Peyer's patch (tissue), 4 donors: ENCODE results near the gene MYD88. TPM values are rescaled to one million over a fixed set of nuclear protein-coding genes. Genes with fewer than 3 reads are reported as not detected.

Source experiments
- DNase-seq, 3 donors: peaks; one replicate each; pipeline ENCODE4 v3.0.0-alpha.2; 2017 to 2019
- H3K27ac ChIP-seq, 4 donors: fragments of 200-600 bp; sonication (generic); one replicate each; pipeline ENCODE4 v1.5.1; 2016 to 2019
- H3K27me3 ChIP-seq, 2 donors: fragments of 200-600 bp; sonication (generic); one replicate each; pipeline ENCODE4 v1.5.1; 2019
- H3K36me3 ChIP-seq, 3 donors: fragments of 200-600 bp; sonication (generic); one replicate each; pipeline ENCODE4 v1.5.1; 2016 to 2019
- H3K4me1 ChIP-seq, 4 donors: fragments of 200-600 bp; sonication (generic); one replicate each; pipeline ENCODE4 v1.5.1; 2016 to 2019
- H3K4me3 ChIP-seq, 4 donors: fragments of 200-600 bp; sonication (generic); 1 replicate in 3 of 4; 2 replicates in 1 of 4; pipeline ENCODE4 v1.5.1; 2016 to 2019; ENCODE audit warnings: mild to moderate bottlenecking in 1 of 4
- H3K9me3 ChIP-seq, 4 donors: fragments of 200-600 bp; sonication (generic); one replicate each; pipeline ENCODE4 v1.5.1; 2016 to 2019; ENCODE audit warnings: mild to moderate bottlenecking in 1 of 4
- POLR2A ChIP-seq, 2 donors: fragments of 450-650 bp; IDR thresholded peaks; one replicate each; pipeline ENCODE4 v1.5.1; 2017; ENCODE audit warnings: antibody characterized with exemption in 2 of 2, mild to moderate bottlenecking in 2 of 2, moderate library complexity in 2 of 2
- total RNA-seq, 4 donors: library from RNA; depleted of rRNA; stranded (reverse); fragments of >200 nt; gene quantifications; one replicate each; pipeline ENCODE4 v1.1.0, GENCODE V29; 2016
- TF ChIP-seq, protein P1 (sequence below), 6 experiments: fragments of 450-650 bp in 4 of 6; fragments of 200-600 bp in 2 of 6; sonication (generic) in 1 of 6; IDR thresholded peaks; one replicate each; pipeline ENCODE4 v1.5.1; 2017 to 2019; ENCODE audit warnings: antibody characterized with exemption in 6 of 6, mild to moderate bottlenecking in 3 of 6, moderate library complexity in 1 of 6

Gene MYD88
- total RNA-seq, 4 donors from 2014 or later, result 41.8 to 82.7 (median 73.8) TPM

DNA sequence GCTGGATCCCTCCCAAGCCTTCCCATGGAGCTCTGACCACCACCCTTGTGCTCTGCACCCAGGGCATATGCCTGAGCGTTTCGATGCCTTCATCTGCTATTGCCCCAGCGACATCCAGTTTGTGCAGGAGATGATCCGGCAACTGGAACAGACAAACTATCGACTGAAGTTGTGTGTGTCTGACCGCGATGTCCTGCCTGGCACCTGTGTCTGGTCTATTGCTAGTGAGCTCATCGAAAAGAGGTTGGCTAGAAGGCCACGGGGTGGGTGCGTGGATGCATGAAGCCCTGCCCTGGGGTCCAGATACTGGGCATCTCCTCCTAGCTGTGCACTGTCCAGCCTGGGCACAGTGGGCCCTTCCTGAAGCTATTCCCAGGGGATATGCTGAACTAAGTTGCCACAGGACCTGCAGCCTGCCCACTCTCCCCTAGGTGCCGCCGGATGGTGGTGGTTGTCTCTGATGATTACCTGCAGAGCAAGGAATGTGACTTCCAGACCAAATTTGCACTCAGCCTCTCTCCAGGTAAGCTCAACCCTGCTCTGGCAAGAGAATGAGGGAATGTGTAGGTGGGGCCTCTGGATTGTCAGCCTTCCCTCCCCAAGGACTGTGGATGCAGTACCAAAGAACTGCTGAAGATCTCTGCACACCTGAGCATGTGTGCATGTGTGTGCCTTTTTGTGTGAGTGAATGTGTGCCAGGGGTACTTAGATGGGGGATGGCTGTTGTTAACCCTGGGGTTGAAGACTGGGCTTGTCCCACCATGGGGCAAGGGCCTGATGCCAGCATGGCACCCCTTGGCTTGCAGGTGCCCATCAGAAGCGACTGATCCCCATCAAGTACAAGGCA is 2.1 kb downstream of the MYD88 start:
- Histone ChIP-seq H3K27me3 (no peaks in the 10 kb centered on the region), H3K9me3 (no peaks in the 10 kb centered on the region), H3K4me1 (peaks cover 0 to 31% (median 11%) of the 10 kb centered on the region in 4 donors), H3K4me3 (peak overlapping the region in 1 of 4 donors; percentile 94), H3K27ac (no peak overlapping the region), H3K36me3 (peaks cover 0 to 13% (median 0%) of the 10 kb centered on the region in 3 donors)
- TF ChIP-seq, protein P1, sequence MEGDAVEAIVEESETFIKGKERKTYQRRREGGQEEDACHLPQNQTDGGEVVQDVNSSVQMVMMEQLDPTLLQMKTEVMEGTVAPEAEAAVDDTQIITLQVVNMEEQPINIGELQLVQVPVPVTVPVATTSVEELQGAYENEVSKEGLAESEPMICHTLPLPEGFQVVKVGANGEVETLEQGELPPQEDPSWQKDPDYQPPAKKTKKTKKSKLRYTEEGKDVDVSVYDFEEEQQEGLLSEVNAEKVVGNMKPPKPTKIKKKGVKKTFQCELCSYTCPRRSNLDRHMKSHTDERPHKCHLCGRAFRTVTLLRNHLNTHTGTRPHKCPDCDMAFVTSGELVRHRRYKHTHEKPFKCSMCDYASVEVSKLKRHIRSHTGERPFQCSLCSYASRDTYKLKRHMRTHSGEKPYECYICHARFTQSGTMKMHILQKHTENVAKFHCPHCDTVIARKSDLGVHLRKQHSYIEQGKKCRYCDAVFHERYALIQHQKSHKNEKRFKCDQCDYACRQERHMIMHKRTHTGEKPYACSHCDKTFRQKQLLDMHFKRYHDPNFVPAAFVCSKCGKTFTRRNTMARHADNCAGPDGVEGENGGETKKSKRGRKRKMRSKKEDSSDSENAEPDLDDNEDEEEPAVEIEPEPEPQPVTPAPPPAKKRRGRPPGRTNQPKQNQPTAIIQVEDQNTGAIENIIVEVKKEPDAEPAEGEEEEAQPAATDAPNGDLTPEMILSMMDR (IDR thresholded peaks at IDR 0.05), result no peak
- TF ChIP-seq POLR2A (IDR thresholded peaks at IDR 0.05), result no peak
- DNase-seq, result peak in 1 of 3 donors; percentile 10

DNA sequence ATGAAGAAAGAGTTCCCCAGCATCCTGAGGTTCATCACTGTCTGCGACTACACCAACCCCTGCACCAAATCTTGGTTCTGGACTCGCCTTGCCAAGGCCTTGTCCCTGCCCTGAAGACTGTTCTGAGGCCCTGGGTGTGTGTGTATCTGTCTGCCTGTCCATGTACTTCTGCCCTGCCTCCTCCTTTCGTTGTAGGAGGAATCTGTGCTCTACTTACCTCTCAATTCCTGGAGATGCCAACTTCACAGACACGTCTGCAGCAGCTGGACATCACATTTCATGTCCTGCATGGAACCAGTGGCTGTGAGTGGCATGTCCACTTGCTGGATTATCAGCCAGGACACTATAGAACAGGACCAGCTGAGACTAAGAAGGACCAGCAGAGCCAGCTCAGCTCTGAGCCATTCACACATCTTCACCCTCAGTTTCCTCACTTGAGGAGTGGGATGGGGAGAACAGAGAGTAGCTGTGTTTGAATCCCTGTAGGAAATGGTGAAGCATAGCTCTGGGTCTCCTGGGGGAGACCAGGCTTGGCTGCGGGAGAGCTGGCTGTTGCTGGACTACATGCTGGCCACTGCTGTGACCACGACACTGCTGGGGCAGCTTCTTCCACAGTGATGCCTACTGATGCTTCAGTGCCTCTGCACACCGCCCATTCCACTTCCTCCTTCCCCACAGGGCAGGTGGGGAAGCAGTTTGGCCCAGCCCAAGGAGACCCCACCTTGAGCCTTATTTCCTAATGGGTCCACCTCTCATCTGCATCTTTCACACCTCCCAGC is 2.9 kb downstream of the MYD88 start:
- no peak overlapping the region for H3K27ac ChIP-seq
- H3K36me3 ChIP-seq, result peaks cover 0 to 13% (median 0%) of the 10 kb centered on the region in 3 donors
- no peaks in the 10 kb centered on the region for H3K9me3 ChIP-seq
- peak in 1 of 3 donors; percentile 7 for DNase-seq
- no peaks in the 10 kb centered on the region for H3K27me3 ChIP-seq
- no peak overlapping the region for H3K4me3 ChIP-seq
- H3K4me1 ChIP-seq, result peaks cover 0 to 24% (median 9%) of the 10 kb centered on the region in 4 donors
- TF ChIP-seq, protein P1 (IDR thresholded peaks at IDR 0.05), result no peak
- no peak for TF ChIP-seq POLR2A (IDR thresholded peaks at IDR 0.05)

DNA sequence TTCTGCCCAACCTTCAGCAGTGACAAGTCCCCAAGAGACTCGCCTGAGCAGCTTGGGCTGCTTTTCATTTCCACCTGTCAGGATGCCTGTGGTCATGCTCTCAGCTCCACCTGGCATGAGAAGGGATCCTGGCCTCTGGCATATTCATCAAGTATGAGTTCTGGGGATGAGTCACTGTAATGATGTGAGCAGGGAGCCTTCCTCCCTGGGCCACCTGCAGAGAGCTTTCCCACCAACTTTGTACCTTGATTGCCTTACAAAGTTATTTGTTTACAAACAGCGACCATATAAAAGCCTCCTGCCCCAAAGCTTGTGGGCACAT is 3.5 kb downstream of the MYD88 start:
- Histone ChIP-seq H3K4me1 (peaks cover 0 to 24% (median 9%) of the 10 kb centered on the region in 4 donors), H3K4me3 (no peak overlapping the region), H3K36me3 (peaks cover 0 to 13% (median 0%) of the 10 kb centered on the region in 3 donors), H3K27me3 (no peaks in the 10 kb centered on the region), H3K9me3 (no peaks in the 10 kb centered on the region), H3K27ac (no peak overlapping the region)
- peak in 2 of 3 donors; percentile 9 to 45 for DNase-seq
- no peak for TF ChIP-seq POLR2A (IDR thresholded peaks at IDR 0.05)
- TF ChIP-seq, protein P1 (IDR thresholded peaks at IDR 0.05), result no peak

DNA sequence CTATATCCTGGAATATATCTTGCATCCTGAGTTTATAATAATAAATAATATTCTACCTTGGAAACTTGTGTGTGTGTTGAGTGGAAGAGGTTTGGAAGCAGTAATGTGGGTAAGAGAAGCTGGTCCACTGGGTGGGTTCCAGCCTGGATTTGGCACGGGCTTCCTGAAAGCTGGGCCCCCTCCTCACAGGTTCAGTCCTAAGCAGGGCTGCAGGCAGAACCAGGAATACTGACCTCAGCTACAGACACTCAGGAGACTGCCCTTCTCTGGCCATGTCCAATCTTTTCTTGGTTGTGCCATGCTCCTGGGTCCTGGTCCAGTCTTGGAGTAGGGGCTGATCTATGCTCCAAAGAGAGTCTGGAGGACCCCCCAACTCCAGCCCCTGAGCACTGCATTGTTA is 4.5 kb downstream of the MYD88 start:
- Histone ChIP-seq H3K4me3 (no peak overlapping the region), H3K4me1 (peaks cover 0 to 19% (median 7%) of the 10 kb centered on the region in 4 donors), H3K9me3 (no peaks in the 10 kb centered on the region), H3K36me3 (peaks cover 0 to 13% (median 0%) of the 10 kb centered on the region in 3 donors), H3K27ac (no peak overlapping the region), H3K27me3 (no peaks in the 10 kb centered on the region)
- DNase-seq, result peak in 1 of 3 donors; percentile 3
- TF ChIP-seq, protein P1 (IDR thresholded peaks at IDR 0.05), result no peak

DNA sequence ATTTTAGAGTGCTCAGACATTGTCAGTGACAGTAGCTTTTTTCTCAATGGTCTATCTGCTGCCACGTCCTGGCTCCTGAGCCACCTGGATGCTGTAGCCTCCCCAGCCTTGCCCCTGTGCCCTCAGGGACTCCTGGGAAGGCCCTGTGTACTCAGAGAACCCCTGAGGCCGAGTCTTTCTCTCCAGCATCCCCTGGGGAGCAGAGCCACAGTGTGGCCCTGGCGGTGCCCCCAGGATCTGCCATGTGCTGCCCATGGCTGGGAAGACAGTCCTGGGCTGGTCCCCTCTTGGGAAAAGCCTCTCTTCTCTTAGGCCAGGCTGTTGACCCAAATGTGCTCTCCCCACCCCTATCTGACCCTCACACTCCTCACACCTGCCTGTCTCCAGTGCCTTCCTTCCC is 5.0 kb downstream of the MYD88 start:
- peaks cover 0 to 13% (median 0%) of the 10 kb centered on the region in 3 donors for H3K36me3 ChIP-seq
- H3K9me3 ChIP-seq, result no peaks in the 10 kb centered on the region
- peaks cover 0 to 16% (median 6%) of the 10 kb centered on the region in 4 donors for H3K4me1 ChIP-seq
- H3K27me3 ChIP-seq, result no peaks in the 10 kb centered on the region
- DNase-seq, result peak in 1 of 3 donors; percentile 9
- no peak overlapping the region for H3K27ac ChIP-seq
- TF ChIP-seq, protein P1 (IDR thresholded peaks at IDR 0.05), result no peak
- no peak for TF ChIP-seq POLR2A (IDR thresholded peaks at IDR 0.05)
- no peak overlapping the region for H3K4me3 ChIP-seq
